ENCODE data around the gene RBM34. TPM values are rescaled to one million over a fixed set of nuclear protein-coding genes. Genes with fewer than 3 reads are reported as not detected.
"Not testable (repeated sequence)": the region's sequence is repeated elsewhere in the genome, so short reads cannot be mapped to it uniquely, and the experiment has no call there.

The RBM34 gene
- total and polyA plus RNA-seq, 8 donors = 9.8 to 79.7 (median 56.7) TPM; not detected in 1

DNA sequence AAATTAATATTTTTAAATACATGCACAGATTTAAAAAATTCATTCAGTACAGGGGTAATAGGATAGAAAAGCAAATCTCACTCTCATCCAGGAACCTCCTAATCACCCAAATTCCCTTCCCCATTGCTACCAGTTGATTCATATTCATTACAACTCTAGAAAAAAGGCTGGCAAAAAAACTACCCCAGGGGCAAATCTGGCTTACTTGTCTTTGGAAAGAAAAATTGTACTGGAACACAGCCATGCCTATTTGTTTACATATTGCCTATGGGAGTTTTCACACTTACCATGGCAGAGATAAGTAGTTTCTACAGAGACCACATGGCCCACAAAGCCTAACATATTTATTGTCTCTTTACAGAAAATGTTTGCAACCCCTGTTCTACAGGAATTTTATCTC lies 8.9 kb upstream of the RBM34 start:
- no peak overlapping the region for H3K27ac ChIP-seq
- H3K27me3 ChIP-seq = no peaks in the 10 kb centered on the region
- DNase-seq = no peak
- no peak overlapping the region for H3K4me3 ChIP-seq
- H3K4me1 ChIP-seq = peaks cover 0 to 6% (median 0%) of the 10 kb centered on the region in 4 donors
- no peaks in the 10 kb centered on the region for H3K9me3 ChIP-seq
- TF ChIP-seq, protein P1, sequence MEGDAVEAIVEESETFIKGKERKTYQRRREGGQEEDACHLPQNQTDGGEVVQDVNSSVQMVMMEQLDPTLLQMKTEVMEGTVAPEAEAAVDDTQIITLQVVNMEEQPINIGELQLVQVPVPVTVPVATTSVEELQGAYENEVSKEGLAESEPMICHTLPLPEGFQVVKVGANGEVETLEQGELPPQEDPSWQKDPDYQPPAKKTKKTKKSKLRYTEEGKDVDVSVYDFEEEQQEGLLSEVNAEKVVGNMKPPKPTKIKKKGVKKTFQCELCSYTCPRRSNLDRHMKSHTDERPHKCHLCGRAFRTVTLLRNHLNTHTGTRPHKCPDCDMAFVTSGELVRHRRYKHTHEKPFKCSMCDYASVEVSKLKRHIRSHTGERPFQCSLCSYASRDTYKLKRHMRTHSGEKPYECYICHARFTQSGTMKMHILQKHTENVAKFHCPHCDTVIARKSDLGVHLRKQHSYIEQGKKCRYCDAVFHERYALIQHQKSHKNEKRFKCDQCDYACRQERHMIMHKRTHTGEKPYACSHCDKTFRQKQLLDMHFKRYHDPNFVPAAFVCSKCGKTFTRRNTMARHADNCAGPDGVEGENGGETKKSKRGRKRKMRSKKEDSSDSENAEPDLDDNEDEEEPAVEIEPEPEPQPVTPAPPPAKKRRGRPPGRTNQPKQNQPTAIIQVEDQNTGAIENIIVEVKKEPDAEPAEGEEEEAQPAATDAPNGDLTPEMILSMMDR (IDR thresholded peaks at IDR 0.05) = no peak
- TF ChIP-seq POLR2A (IDR thresholded peaks at IDR 0.05) = no peak
- no peak for TF ChIP-seq POLR2AphosphoS5 (IDR thresholded peaks at IDR 0.05)
- no peak for TF ChIP-seq EP300 (IDR thresholded peaks at IDR 0.05)
- H3K36me3 ChIP-seq = peaks cover 16 to 88% (median 77%) of the 10 kb centered on the region in 4 donors
- intact Hi-C loops (cut with DNase I; ENCODE audit: low total_unique reads) = no loop called here

DNA sequence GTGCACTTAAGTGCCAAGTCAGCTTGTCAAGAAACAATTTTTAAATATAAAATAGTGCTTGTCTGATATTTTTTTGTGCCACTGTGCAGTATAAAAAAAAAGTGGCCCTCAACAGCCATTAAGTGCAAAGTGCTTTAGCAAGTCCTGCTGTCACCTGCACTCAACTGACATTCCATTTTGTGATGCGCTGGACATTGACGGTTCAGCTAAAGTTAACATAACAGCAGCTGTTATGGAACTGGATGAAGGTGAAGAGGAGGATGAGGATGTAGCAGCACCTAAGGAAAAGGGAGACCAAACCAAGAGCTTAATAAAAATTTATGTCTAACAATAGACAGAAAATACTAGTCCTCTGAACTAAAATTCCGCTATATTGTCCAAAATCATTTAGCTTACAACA lies 7.3 kb upstream of the RBM34 start:
- intact Hi-C loops (cut with DNase I; ENCODE audit: low total_unique reads) = no loop called here
- Histone ChIP-seq H3K36me3 (peaks cover 4 to 74% (median 64%) of the 10 kb centered on the region in 4 donors), H3K4me1 (peaks cover 0 to 6% (median 0%) of the 10 kb centered on the region in 4 donors), H3K27me3 (no peaks in the 10 kb centered on the region), H3K4me3 (no peak overlapping the region), H3K27ac (no peak overlapping the region), H3K9me3 (no peaks in the 10 kb centered on the region)
- TF ChIP-seq POLR2AphosphoS5 (IDR thresholded peaks at IDR 0.05) (no peak), POLR2A (IDR thresholded peaks at IDR 0.05) (no peak), EP300 (IDR thresholded peaks at IDR 0.05) (no peak)
- WGBS, 5 donors = 94 to 97% (median 95%) methylated on average over 3 of the region's 3 CpGs
- no peak for DNase-seq

DNA sequence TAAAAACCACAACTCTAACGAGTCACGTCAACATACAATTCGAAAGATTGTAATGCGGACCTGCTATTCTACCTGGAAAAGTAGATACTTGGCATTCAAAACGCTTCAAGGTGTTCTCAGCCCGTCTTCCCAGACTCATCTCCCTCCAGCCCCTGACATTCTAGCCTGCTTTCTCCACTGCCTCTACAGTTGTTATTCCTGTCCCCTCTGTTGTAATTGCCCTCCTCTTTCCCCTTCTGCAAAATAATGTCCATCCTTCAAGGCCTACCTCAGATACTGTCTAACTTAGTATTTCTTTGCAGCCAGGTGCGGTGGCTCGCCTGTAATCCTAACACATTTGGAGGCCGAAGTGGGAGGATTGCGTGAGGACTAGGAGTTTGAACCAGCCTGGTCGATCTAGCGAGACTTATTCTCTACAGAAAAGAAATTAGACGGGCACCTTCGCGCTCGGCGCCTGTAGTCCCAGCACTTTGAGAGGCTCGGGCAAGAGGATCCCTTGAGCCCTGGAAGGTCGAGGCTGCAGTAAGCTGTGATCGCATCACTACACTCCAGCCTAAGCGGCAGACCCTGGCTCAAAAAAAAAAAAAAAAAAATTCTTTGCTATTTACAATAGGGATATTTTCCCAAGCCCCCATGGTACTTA lies 756 bp upstream of the RBM34 start:
- TF ChIP-seq POLR2AphosphoS5 (IDR thresholded peaks at IDR 0.05) = no peak
- TF ChIP-seq, protein P1 (IDR thresholded peaks at IDR 0.05) = no peak
- no peak for TF ChIP-seq POLR2A (IDR thresholded peaks at IDR 0.05)
- TF ChIP-seq EP300 (IDR thresholded peaks at IDR 0.05) = no peak
- intact Hi-C loops (cut with DNase I; ENCODE audit: low total_unique reads) = no loop called here
- no peak for DNase-seq

GRCh38 chr1:235160383-235160956 lies 580 bp downstream of the RBM34 start:
- Histone ChIP-seq H3K4me1 (peaks cover 16 to 50% (median 32%) of the 10 kb centered on the region in 4 donors), H3K4me3 (peak overlapping the region; percentile 65 to 83 (median 76)), H3K27ac (peak overlapping the region; percentile 88 to 93 (median 93)), H3K9me3 (no peaks in the 10 kb centered on the region), H3K36me3 (peaks cover 12 to 42% (median 37%) of the 10 kb centered on the region in 4 donors), H3K27me3 (no peaks in the 10 kb centered on the region)
- 5 to 10% (median 6%) methylated on average over 14 of the region's 14 CpGs for WGBS, 5 donors
- TF ChIP-seq, protein P1 (IDR thresholded peaks at IDR 0.05) = no peak
- TF ChIP-seq POLR2AphosphoS5 (IDR thresholded peaks at IDR 0.05) (no peak), EP300 (IDR thresholded peaks at IDR 0.05) (no peak), POLR2A (IDR thresholded peaks at IDR 0.05) (no peak)
- no peak for DNase-seq
- intact Hi-C loops (cut with DNase I; ENCODE audit: low total_unique reads) = no loop called here

More for the DNA sequence above, 756 bp upstream of the RBM34 start:
- no peaks in the 10 kb centered on the region for H3K27me3 ChIP-seq
- H3K36me3 ChIP-seq = peaks cover 12 to 39% (median 25%) of the 10 kb centered on the region in 4 donors
- peaks cover 16 to 44% (median 29%) of the 10 kb centered on the region in 4 donors for H3K4me1 ChIP-seq
- H3K4me3 ChIP-seq = peak overlapping the region; percentile 65 to 83 (median 76)
- WGBS, 5 donors = 59 to 64% (median 61%) methylated on average over 21 of the region's 21 CpGs
- peak overlapping the region; percentile 21 to 93 (median 90) for H3K27ac ChIP-seq
- H3K9me3 ChIP-seq = no peaks in the 10 kb centered on the region

GRCh38 chr1:235159930-235160329 lies 1.1 kb downstream of the RBM34 start:
- intact Hi-C loops (cut with DNase I; ENCODE audit: low total_unique reads); H3K9me3 ChIP-seq; H3K27me3 ChIP-seq: not testable (repeated sequence)
- Histone ChIP-seq H3K4me3 (peak overlapping the region; percentile 65 to 83 (median 76)), H3K36me3 (peaks cover 12 to 47% (median 43%) of the 10 kb centered on the region in 4 donors), H3K4me1 (peaks cover 16 to 50% (median 32%) of the 10 kb centered on the region in 4 donors), H3K27ac (peak overlapping the region in 2 of 5 donors; percentile 90 to 93)
- peak in 1 of 2 donors; percentile 19 for DNase-seq
- 77 to 87% (median 80%) methylated on average over 9 of the region's 9 CpGs for WGBS, 5 donors

DNA sequence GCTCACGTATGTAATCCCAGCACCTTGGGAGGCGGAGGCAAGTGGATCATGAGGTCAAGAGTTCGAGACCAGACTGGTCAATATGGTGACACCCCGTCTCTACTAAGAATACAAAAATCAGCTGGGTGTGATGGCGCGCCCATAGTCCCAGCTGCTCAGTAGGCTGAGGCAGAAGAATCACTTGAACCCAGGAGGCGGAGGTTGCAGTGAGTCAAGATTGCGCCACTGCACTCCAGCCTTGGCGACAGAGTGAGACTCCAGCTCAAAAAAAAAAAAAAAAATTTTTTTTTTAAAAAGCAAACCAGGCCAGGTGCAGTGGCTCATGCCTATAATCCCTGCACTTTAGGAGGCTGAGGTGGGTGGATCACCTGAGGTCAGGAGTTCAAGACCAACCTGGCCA lies 1.8 kb downstream of the RBM34 start:
- DNase-seq; H3K27me3 ChIP-seq; H3K9me3 ChIP-seq; H3K4me3 ChIP-seq; intact Hi-C loops (cut with DNase I; ENCODE audit: low total_unique reads); H3K27ac ChIP-seq: not testable (repeated sequence)
- peaks cover 16 to 50% (median 32%) of the 10 kb centered on the region in 4 donors for H3K4me1 ChIP-seq
- H3K36me3 ChIP-seq = peaks cover 12 to 54% (median 49%) of the 10 kb centered on the region in 4 donors
- WGBS, 5 donors = 90 to 98% (median 94%) methylated on average over 9 of the region's 9 CpGs

All from stomach (tissue), 9 donors.